GM18907 (cell line): ENCODE data around the gene UBE2H.
A peak's percentile ranks its signal among the peaks of the same experiment; 100 is the strongest.

Experiments used
- ATAC-seq: cut with Tn5 transposase; IDR thresholded peaks from one replicate; pipeline ENCODE4 v1.9.1; 2021; ENCODE audit warnings: mild to moderate bottlenecking, moderate library complexity; ENCODE audit not compliant: unreplicated experiment

The UBE2H gene

DNA sequence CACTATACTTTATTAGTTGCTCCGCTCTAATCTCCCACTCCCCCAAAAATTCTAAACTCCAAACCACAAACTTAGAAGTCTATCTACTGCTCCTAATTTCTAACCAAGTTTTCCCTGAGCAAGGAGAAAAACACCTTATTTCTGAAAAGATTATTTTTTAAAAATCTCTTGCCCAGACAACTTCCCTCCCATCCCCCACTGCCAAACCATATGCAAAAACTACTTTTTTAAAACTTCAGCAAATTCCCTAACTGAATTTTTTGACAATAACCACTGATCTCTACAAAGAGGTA lies 1.9 kb downstream of the UBE2H start:
- ATAC-seq = no peak

DNA sequence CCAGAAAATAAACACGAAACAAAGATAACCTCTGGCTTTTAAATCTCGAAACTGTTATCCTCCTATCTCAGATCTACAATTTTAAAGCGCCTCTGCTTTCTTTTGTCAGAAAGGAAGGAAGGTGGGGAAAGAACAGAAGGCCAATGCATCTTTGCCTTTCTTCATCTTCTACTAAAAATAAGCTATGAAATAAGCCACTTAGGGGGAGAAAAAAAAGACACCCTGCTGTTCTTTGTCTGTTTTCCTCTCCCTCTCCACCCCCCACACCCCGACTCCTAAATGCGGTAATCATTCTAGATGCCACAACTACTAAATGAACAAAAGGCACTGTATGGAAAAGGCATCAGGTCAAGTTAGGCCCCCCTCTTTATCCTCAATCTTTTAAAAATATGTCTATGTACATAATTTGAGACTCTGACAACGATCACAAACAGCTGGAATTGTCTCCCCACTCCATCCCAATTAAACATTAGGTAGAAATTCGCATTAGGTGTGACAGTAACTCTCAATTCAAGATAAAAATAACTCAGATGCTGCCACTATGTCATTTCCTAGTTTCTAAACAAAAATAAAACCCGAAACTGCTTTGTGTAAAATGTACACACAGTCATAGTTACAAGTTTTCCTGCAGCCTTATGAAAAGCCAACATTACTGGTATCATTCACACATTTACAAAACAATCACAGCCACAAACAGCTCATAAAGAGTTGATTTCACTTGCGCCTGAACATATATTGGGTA lies 2.4 kb downstream of the UBE2H start:
- ATAC-seq = no peak

DNA sequence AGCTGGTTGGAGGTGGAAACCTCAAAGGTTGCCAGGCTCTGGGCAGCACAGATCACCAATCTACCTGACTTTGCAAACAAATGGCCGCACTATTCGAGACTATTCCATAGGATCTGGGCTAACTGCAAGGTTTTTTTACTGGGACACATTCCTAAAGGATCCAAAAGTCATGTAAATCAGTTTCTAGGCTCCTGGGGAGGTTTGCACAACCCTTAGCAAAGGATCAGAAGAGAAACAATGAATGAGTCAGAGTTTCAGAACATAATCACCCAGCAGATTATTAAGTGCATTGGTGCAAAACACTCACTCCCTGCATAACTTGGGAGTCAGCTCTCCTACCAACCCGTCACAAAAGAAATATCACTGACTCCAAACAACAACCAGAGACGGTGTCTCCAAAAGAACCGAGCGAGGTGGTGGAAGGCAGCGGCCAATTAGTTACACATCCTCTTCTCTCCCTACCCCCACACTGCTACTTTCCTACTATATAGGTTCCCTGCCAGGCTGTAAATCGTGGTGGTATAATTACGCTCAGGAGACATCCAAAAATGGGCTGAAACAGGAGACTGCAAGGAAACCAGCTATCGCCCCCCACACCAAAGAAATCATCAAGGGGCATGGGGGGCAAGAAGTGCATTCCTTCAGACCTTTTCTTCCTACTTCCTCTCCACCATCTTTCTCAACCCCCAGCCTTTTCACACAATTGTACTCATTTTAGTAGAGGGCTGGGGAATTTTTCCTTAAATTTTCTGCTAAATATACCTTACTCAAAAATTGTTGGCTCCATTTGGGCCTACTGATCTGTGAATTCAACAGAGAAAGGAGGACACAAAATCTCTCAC lies 3.2 kb downstream of the UBE2H start:
- ATAC-seq = peak; percentile 27

- peak; percentile 56 for ATAC-seq
Measured at GRCh38 chr7:129948877-129949291, 3.9 kb downstream of the UBE2H start.

GRCh38 chr7:129948338-129948737 lies 4.4 kb downstream of the UBE2H start:
- ATAC-seq = no peak

DNA sequence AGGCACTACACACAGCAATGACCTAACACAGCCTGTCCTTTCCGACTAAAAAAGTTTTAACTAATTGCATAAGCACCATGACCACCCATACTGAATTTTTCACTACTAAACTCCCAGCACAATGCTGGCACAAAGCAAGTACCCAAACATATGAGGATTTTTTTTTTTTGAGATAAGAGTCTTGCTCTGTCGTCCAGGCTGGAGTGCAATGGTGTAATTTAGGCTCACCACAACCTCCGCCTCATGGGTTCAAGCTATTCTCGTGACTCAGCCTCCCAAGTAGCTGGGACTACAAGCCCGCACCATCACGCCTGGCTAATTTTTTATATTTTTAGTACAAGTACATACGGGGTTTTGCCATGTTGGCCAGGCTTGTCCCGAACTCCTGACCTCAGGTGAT lies 5.1 kb downstream of the UBE2H start:
- ATAC-seq = no peak

DNA sequence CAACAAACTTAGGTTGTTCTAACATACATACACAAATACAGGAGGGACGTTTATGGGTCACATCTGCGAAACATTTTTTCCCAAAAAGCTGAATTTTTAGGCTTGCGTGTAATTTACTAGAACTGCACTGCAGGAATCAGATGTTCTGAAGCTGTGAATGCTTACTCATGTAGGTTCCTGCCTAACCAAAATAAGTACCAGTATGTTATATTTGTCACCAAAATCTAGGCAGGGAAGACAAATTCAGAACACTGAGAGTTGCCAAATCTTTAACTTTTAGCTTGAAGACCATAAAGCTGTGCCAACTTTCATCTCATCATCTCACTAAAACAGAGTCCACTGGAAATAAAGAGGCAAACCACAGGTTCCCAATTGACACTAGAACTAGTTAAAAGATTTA lies 5.7 kb downstream of the UBE2H start:
- no peak for ATAC-seq

GRCh38 chr7:129946282-129946681 lies 6.5 kb downstream of the UBE2H start:
- no peak for ATAC-seq

- no peak for ATAC-seq
Measured at GRCh38 chr7:129943352-129943751, 9.4 kb downstream of the UBE2H start.

GRCh38 chr7:129940329-129940728 lies 12.4 kb downstream of the UBE2H start:
- no peak for ATAC-seq

- ATAC-seq = no peak
Measured at GRCh38 chr7:129939881-129940280, 12.9 kb downstream of the UBE2H start.

- no peak for ATAC-seq
Measured at GRCh38 chr7:129933627-129934026, 19.1 kb downstream of the UBE2H start.

DNA sequence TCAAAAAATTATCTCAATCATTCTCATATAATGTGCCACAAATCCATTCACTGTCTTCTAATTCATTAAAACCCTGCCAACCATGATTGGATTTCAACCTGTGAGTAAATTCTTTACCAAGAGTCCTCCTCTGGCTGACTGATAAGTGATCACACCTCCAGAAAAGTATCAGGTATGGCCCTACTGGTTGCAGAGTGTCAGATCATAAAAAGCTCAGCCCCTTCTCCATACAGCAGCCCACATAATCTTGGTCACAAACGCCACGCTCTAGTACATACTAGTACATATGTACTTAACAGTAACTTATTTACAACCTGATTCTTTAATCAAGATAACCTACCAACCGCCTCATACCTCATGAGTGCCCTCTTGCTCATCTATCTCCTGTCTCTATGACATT lies 26.1 kb downstream of the UBE2H start:
- no peak for ATAC-seq

DNA sequence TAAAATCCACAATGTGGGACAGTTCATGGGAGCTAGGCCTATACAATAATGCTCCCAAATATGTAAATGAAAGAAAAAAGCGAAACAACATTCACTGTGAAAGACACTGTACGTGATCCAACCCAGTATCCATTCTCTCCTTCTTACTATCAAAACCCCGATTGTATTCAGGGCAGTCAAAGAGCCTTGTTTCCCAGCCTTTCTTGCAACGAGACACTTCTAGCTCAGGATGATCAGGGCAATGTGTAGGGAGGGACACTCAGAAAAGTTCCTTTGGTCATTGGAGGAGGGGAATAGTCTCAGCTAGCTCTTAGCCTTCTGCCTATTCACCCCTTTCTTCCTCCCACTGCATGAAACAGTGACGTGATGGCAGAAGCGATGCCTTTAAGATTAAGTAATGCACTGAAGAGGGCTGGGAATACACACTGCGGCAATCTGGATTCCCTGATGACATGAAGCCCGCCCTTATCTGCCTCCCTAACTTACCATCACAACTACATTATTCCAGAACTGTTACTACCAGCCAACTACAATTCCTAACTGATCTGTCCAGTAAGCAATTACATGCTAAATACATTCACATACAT lies 27.3 kb downstream of the UBE2H start:
- ATAC-seq = no peak

DNA sequence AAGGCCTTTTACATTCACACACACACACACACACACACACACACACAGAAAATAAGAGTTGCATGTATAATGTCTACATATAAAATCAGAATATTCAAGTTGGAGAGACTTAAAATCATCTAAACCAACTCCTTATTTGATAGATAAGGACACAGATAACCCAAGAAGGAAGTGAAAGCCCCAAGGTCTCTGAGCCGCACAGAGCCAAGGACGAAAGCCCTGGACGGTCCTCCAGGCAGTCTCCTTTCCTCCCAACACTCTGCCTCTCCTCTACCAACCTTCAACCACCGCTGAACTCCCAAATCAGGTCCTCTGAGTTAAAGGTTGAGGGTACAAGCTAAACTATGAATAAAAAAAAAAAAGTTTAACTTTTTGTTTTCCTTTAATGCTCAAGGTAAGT lies 28.2 kb downstream of the UBE2H start:
- no peak for ATAC-seq

DNA sequence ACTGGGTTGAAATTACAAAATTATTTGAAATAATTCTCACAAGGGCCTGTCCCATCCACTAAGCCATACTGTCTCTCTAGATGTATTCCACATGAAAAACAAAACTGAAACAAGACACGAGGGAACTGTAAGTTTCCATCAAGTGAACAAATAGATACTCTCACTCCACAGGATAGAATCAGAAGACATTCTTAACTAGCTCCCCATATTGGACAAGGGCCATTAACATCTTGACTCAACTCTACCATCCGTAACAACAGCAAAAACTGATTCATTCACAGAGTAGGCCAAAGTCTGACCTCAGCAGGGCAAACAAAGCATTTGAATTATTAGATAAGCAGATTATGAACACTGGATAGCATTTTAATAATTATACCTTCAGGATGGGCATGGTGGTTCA lies 29.1 kb downstream of the UBE2H start:
- ATAC-seq = no peak

DNA sequence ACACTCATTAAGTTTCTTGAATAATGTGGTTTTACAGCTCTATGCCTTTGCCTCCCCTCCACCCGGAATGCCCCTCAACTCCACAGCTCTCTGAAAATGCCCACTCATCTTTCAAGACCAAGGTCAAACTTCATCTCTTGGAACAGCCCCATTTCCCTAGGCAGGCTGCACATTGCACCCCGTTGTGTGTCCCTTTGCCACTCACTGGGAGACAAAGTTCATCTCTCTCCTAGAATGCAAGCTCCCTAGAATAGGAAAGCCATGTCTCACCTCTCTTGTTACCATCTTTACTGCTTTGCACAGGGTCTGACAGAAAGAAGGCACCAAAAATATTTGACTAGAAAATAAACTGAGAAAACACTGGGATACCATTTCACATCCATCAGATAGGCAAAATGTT lies 33.3 kb downstream of the UBE2H start:
- ATAC-seq = no peak

GRCh38 chr7:129918922-129919321 lies 33.8 kb downstream of the UBE2H start:
- ATAC-seq = no peak

GRCh38 chr7:129917934-129918333 lies 34.8 kb downstream of the UBE2H start:
- ATAC-seq = no peak

GRCh38 chr7:129914536-129915272 lies 38.1 kb downstream of the UBE2H start:
- no peak for ATAC-seq

GRCh38 chr7:129913428-129913827 lies 39.3 kb downstream of the UBE2H start:
- no peak for ATAC-seq
